Prostate gland (tissue), 2 donors: ENCODE measurements around the gene RAB42. TPM values are rescaled to one million over a fixed set of nuclear protein-coding genes. Genes with fewer than 3 reads are reported as not detected.

Source experiments
- DNase-seq: peaks from one replicate; pipeline ENCODE4 v3.0.0-alpha.2; 2019; ENCODE audit warnings: low spot score
- H3K27ac ChIP-seq, 2 donors: fragments of 200-600 bp; sonication (generic); 2 replicates each; pipeline ENCODE4 v1.5.1; 2017 to 2019
- H3K27me3 ChIP-seq: fragments of 200-600 bp; sonication (generic); replicated peaks from 2 replicates; pipeline ENCODE4 v1.5.1; 2019; ENCODE audit not compliant: insufficient read depth
- H3K36me3 ChIP-seq, 2 donors: fragments of 200-600 bp; sonication (generic); 1 replicate in 1 of 2; 2 replicates in 1 of 2; pipeline versions ENCODE4 v1.5.1 to v1.8.1; 2017 to 2019
- H3K4me1 ChIP-seq: fragments of 200-600 bp; sonication (generic); replicated peaks from 2 replicates; pipeline ENCODE4 v1.5.1; 2019
- H3K4me3 ChIP-seq, 2 donors: fragments of 200-600 bp; sonication (generic); 2 replicates each; pipeline ENCODE4 v1.5.1; 2017 to 2019
- H3K9me3 ChIP-seq: fragments of 200-600 bp; sonication (generic); 2 replicates; pipeline ENCODE4 v1.5.1; 2017
- POLR2A ChIP-seq: fragments of 450-650 bp; IDR thresholded peaks from one replicate; pipeline ENCODE4 v1.6.1; 2016; ENCODE audit warnings: antibody characterized with exemption, mild to moderate bottlenecking
- POLR2AphosphoS5 ChIP-seq: sonication (generic); formaldehyde crosslinking; IDR thresholded peaks from one replicate; pipeline ENCODE4 v1.6.1; 2017; ENCODE audit warnings: antibody characterized with exemption
- WGBS: methylation state at CpG from one replicate; pipeline ENCODE4 v1.1.5; 2018; 5-methylcytosine and 5-hydroxymethylcytosine counted together
- intact Hi-C: fragments of 100-400 bp; cut with DNase I; formaldehyde crosslinking; loops from one replicate; pipeline ENCODE4 v1.14.2; 2022
- total RNA-seq, 2 donors: library from RNA; depleted of rRNA; stranded (reverse); fragments of >200 nt; gene quantifications; one replicate each; pipeline ENCODE4 v1.1.0, GENCODE V29; 2016
- TF ChIP-seq, protein P1 (sequence below), 4 experiments: fragments of 200-600 bp in 2 of 4; fragments of 450-650 bp in 2 of 4; sonication (generic) in 2 of 4; IDR thresholded peaks; 1 replicate in 3 of 4; 2 replicates in 1 of 4; pipeline ENCODE4 v1.5.1; 2016 to 2019; ENCODE audit warnings: antibody characterized with exemption in 4 of 4, mild to moderate bottlenecking in 2 of 4, moderate library complexity in 2 of 4

RAB42 gene
- total RNA-seq, 2 donors from 2014 or later = 0.34 to 1.9 TPM

DNA sequence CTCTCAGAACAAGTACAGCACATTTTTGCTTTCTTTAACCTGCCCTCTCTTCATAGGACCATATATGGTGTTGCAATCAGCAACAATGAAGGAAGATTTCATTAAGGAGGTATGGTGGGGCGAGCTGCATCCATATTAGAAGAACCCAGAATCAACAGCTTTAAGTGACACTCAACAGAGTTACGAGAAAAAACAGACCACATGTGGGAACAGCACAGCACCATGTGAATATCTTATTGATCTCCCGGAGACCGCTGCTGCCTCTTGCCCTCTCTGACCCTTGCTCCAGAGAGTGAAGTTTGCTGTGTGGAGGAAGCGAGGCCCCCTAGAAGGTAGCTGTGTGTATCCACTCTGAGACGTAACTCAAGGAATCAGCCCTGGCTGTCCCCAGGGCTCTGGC lies 12.9 kb downstream of the RAB42 start:
- WGBS = 87% methylated on average over 6 of the region's 6 CpGs
- intact Hi-C loops = loop anchor here (5.0 to 10.0 kb wide), 3 partner anchors 198 to 350 kb away; partner anchors contain the start of gene SESN2
- Histone ChIP-seq H3K27ac (no peak overlapping the region), H3K27me3 (no peaks in the 10 kb centered on the region), H3K36me3 (peaks cover 0 to 4% of the 10 kb centered on the region in 2 donors), H3K9me3 (no peaks in the 10 kb centered on the region), H3K4me1 (no peaks in the 10 kb centered on the region), H3K4me3 (no peak overlapping the region)
- no peak for DNase-seq
- TF ChIP-seq POLR2A = no peak
- no peak for TF ChIP-seq POLR2AphosphoS5
- TF ChIP-seq, protein P1, sequence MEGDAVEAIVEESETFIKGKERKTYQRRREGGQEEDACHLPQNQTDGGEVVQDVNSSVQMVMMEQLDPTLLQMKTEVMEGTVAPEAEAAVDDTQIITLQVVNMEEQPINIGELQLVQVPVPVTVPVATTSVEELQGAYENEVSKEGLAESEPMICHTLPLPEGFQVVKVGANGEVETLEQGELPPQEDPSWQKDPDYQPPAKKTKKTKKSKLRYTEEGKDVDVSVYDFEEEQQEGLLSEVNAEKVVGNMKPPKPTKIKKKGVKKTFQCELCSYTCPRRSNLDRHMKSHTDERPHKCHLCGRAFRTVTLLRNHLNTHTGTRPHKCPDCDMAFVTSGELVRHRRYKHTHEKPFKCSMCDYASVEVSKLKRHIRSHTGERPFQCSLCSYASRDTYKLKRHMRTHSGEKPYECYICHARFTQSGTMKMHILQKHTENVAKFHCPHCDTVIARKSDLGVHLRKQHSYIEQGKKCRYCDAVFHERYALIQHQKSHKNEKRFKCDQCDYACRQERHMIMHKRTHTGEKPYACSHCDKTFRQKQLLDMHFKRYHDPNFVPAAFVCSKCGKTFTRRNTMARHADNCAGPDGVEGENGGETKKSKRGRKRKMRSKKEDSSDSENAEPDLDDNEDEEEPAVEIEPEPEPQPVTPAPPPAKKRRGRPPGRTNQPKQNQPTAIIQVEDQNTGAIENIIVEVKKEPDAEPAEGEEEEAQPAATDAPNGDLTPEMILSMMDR (IDR thresholded peaks at IDR 0.05) = no peak

DNA sequence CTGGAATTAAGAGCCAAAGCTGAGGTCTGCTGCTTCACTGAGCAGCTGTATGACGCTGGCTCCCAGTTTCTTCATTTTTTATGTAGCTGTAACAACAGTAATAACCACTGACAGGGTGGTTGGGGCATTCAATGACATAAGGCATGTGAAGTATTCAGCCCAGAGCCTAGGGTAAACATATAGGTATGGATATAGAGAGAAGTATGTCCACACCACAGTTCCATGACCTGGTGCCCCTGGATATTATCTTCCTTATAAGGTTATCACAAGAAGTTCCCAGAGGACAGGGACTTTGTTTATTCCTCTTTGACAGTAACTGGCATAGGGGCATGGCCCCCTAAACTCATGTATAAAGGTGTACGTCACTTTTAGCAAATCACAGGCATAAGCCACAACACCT lies 14.7 kb downstream of the RAB42 start:
- no peaks in the 10 kb centered on the region for H3K27me3 ChIP-seq
- no peaks in the 10 kb centered on the region for H3K9me3 ChIP-seq
- WGBS = 90% methylated on average over 2 of the region's 2 CpGs
- no peak overlapping the region for H3K27ac ChIP-seq
- DNase-seq = no peak
- peaks cover 0 to 9% of the 10 kb centered on the region in 2 donors for H3K36me3 ChIP-seq
- intact Hi-C loops = loop anchor here (10.0 kb wide), 2 partner anchors 252 to 352 kb away; partner anchors contain the start of gene SESN2
- TF ChIP-seq POLR2AphosphoS5 = no peak
- no peak for TF ChIP-seq POLR2A
- TF ChIP-seq, protein P1 (IDR thresholded peaks at IDR 0.05) = no peak
- H3K4me1 ChIP-seq = no peaks in the 10 kb centered on the region
- H3K4me3 ChIP-seq = no peak overlapping the region

DNA sequence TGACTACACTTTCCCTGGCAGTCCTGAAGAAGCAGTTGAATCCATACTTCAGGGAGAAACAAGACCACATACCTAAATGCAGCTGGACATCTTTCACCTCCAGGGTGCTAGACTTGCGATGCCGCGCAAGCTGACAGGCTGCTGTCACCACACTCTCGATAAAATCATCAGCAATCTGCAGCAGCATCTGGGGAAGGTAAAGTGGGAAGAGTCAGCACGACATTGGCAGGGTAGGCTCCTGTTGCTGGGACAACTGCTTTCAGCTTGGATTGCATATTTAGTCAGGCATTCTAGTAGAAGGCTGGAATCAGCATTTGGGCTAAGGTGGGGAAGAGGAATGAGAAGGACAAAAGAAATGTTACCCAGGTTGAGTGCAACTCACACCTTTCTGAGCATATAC lies 21.1 kb downstream of the RAB42 start:
- WGBS = 94% methylated on average over 5 of the region's 5 CpGs
- Histone ChIP-seq H3K36me3 (peaks cover 0 to 15% of the 10 kb centered on the region in 2 donors), H3K9me3 (no peaks in the 10 kb centered on the region), H3K4me1 (no peaks in the 10 kb centered on the region), H3K27ac (no peak overlapping the region), H3K27me3 (no peaks in the 10 kb centered on the region), H3K4me3 (no peak overlapping the region)
- TF ChIP-seq POLR2A = no peak
- TF ChIP-seq, protein P1 (IDR thresholded peaks at IDR 0.05) = no peak
- TF ChIP-seq POLR2AphosphoS5 = no peak
- DNase-seq = no peak
- intact Hi-C loops = no loop called here

DNA sequence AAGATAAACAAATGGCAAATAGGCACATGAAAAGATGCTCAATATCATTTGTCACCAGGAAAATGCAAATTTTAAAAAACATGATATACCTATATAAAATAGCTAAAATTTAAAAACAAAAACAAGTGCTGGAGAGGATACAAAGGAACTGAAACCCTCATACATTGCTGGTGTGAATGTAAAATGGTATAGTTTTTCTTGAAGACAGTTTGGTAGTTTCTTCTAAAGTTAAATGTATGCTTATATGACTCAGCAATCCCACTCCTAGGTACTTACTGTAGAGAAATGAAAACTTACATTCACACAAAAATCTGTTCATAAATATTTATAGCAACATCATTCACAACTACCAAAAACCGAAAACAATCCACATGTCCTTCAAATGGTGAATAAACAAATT lies 39.6 kb downstream of the RAB42 start:
- no peak overlapping the region for H3K4me3 ChIP-seq
- H3K27ac ChIP-seq = no peak overlapping the region
- H3K4me1 ChIP-seq = no peaks in the 10 kb centered on the region
- no peaks in the 10 kb centered on the region for H3K36me3 ChIP-seq
- intact Hi-C loops = no loop called here
- DNase-seq = no peak
- H3K27me3 ChIP-seq = no peaks in the 10 kb centered on the region
- WGBS = 97% methylated on average over 1 of the region's 1 CpG
- H3K9me3 ChIP-seq = no peaks in the 10 kb centered on the region
- TF ChIP-seq POLR2AphosphoS5 (no peak), POLR2A (no peak)
- TF ChIP-seq, protein P1 (IDR thresholded peaks at IDR 0.05) = no peak

DNA sequence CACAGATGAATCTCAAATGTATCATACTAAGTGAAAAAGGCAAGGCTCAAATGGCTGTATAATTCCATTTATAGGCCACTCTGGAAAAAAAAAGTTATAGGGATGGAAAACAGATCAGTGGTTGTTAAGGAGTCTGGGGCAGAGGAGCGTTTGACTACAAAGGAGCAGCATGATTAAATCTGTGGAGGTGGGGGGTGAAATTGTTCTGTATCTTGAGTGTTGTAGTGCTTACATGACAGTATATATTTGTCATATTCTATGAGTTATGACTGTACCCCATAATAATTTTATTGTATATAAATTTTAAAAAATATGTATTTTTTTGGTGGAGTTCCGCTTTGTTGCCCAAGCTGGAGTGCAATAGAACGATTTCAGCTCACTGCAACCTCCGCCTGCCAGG lies 40.5 kb downstream of the RAB42 start:
- intact Hi-C loops = no loop called here

More for the DNA sequence above, 40.5 kb downstream of the RAB42 start:
- no peak overlapping the region for H3K4me3 ChIP-seq
- no peak for DNase-seq
- H3K27me3 ChIP-seq = no peaks in the 10 kb centered on the region
- no peaks in the 10 kb centered on the region for H3K4me1 ChIP-seq
- no peak overlapping the region for H3K27ac ChIP-seq
- 92% methylated on average over 4 of the region's 4 CpGs for WGBS
- no peaks in the 10 kb centered on the region for H3K9me3 ChIP-seq
- TF ChIP-seq POLR2A (no peak), POLR2AphosphoS5 (no peak)
- TF ChIP-seq, protein P1 (IDR thresholded peaks at IDR 0.05) = no peak
- H3K36me3 ChIP-seq = no peaks in the 10 kb centered on the region
